ENCODE measurements around the gene PPIL3.

PPIL3 gene

GRCh38 chr2:200888704-200889625, at the start of gene PPIL3, which contains the start of gene NIF3L1:
PPIL3 (minus strand) TSS chr2:200889077; CDS start chr2:200887615, 1,462 bp downstream.
NIF3L1 (plus strand) TSS chr2:200889371; CDS start chr2:200891944, 2,573 bp downstream.
- Histone ChIP-seq H3K27ac (peak within 1 kb of the TSS; percentile 91), H3K4me2 (peak within 1 kb of the TSS; percentile 92), H3K9me3 (no peaks in the 10 kb centered on the region), H3K4me1 (peaks cover 33% of the 10 kb centered on the region), H4K20me1 (no peaks in the 10 kb centered on the region), H3K36me3 (peaks cover 17% of the 10 kb centered on the region), H3K4me3 (peak within 1 kb of the TSS; percentile 81), H3K9ac (peak within 1 kb of the TSS; percentile 91), H3K27me3 (no peaks in the 10 kb centered on the region)
- TF ChIP-seq Cebpa-rat (IDR thresholded peaks at IDR 0.05) = no peak

GRCh38 chr2:200930947-200931626, 42.2 kb upstream of the PPIL3 start:
- no peaks in the 10 kb centered on the region for H3K9me3 ChIP-seq
- no peak overlapping the region for H3K4me2 ChIP-seq
- peaks cover 90% of the 10 kb centered on the region for H3K36me3 ChIP-seq
- TF ChIP-seq Cebpa-rat (IDR thresholded peaks at IDR 0.05) = no peak
- no peaks in the 10 kb centered on the region for H3K27me3 ChIP-seq
- no peaks in the 10 kb centered on the region for H3K4me1 ChIP-seq
- H4K20me1 ChIP-seq = no peaks in the 10 kb centered on the region
- H3K4me3 ChIP-seq = no peak overlapping the region
- H3K9ac ChIP-seq = no peak overlapping the region
- no peak overlapping the region for H3K27ac ChIP-seq

- Histone ChIP-seq H3K27me3 (no peaks in the 10 kb centered on the region), H3K4me2 (no peak overlapping the region), H3K4me3 (no peak overlapping the region), H4K20me1 (no peaks in the 10 kb centered on the region), H3K36me3 (peaks cover 89% of the 10 kb centered on the region), H3K4me1 (no peaks in the 10 kb centered on the region), H3K27ac (no peak overlapping the region), H3K9ac (no peak overlapping the region), H3K9me3 (no peaks in the 10 kb centered on the region)
- TF ChIP-seq Cebpa-rat (IDR thresholded peaks at IDR 0.05) = no peak
Observed at GRCh38 chr2:200929334-200930249, 40.7 kb upstream of the PPIL3 start.

GRCh38 chr2:200922439-200922838, 33.6 kb upstream of the PPIL3 start:
- H3K4me3 ChIP-seq = no peak overlapping the region
- H3K27ac ChIP-seq = no peak overlapping the region
- no peak overlapping the region for H3K9ac ChIP-seq
- no peaks in the 10 kb centered on the region for H3K4me1 ChIP-seq
- H3K36me3 ChIP-seq = peaks cover 94% of the 10 kb centered on the region
- no peaks in the 10 kb centered on the region for H3K9me3 ChIP-seq
- no peak for TF ChIP-seq Cebpa-rat (IDR thresholded peaks at IDR 0.05)
- no peaks in the 10 kb centered on the region for H3K27me3 ChIP-seq
- H4K20me1 ChIP-seq = no peaks in the 10 kb centered on the region
- no peak overlapping the region for H3K4me2 ChIP-seq

GRCh38 chr2:200913654-200914053, 24.8 kb upstream of the PPIL3 start:
- Histone ChIP-seq H3K4me3 (no peak overlapping the region), H3K36me3 (peaks cover 96% of the 10 kb centered on the region), H3K27ac (no peak overlapping the region), H3K27me3 (no peaks in the 10 kb centered on the region), H4K20me1 (no peaks in the 10 kb centered on the region), H3K9ac (no peak overlapping the region), H3K4me2 (no peak overlapping the region), H3K9me3 (no peaks in the 10 kb centered on the region), H3K4me1 (no peaks in the 10 kb centered on the region)
- TF ChIP-seq Cebpa-rat (IDR thresholded peaks at IDR 0.05) = no peak

GRCh38 chr2:200909958-200910357, 21.1 kb upstream of the PPIL3 start:
- Histone ChIP-seq H3K4me2 (no peak overlapping the region), H3K4me1 (no peaks in the 10 kb centered on the region), H4K20me1 (no peaks in the 10 kb centered on the region), H3K27me3 (no peaks in the 10 kb centered on the region), H3K9ac (no peak overlapping the region), H3K27ac (no peak overlapping the region), H3K36me3 (peaks cover 91% of the 10 kb centered on the region), H3K4me3 (no peak overlapping the region), H3K9me3 (no peaks in the 10 kb centered on the region)
- no peak for TF ChIP-seq Cebpa-rat (IDR thresholded peaks at IDR 0.05)

- Histone ChIP-seq H3K4me2 (no peak overlapping the region), H3K9ac (no peak overlapping the region), H3K27ac (no peak overlapping the region), H3K36me3 (peaks cover 71% of the 10 kb centered on the region), H3K4me1 (no peaks in the 10 kb centered on the region), H3K4me3 (no peak overlapping the region), H4K20me1 (no peaks in the 10 kb centered on the region), H3K27me3 (no peaks in the 10 kb centered on the region), H3K9me3 (no peaks in the 10 kb centered on the region)
- TF ChIP-seq Cebpa-rat (IDR thresholded peaks at IDR 0.05) = no peak
Observed at GRCh38 chr2:200905618-200906296, 16.9 kb upstream of the PPIL3 start.

GRCh38 chr2:200901459-200902072, 12.7 kb upstream of the PPIL3 start:
- TF ChIP-seq Cebpa-rat (IDR thresholded peaks at IDR 0.05) = no peak
- no peak overlapping the region for H3K27ac ChIP-seq

More at GRCh38 chr2:200901459-200902072, 12.7 kb upstream of the PPIL3 start:
- no peaks in the 10 kb centered on the region for H3K9me3 ChIP-seq
- no peaks in the 10 kb centered on the region for H3K27me3 ChIP-seq
- no peaks in the 10 kb centered on the region for H4K20me1 ChIP-seq
- H3K4me2 ChIP-seq = no peak overlapping the region
- H3K9ac ChIP-seq = no peak overlapping the region
- no peak overlapping the region for H3K4me3 ChIP-seq
- peaks cover 69% of the 10 kb centered on the region for H3K36me3 ChIP-seq
- no peaks in the 10 kb centered on the region for H3K4me1 ChIP-seq

Measured in BLaER1 (cell line).